ENCODE data around the gene COL25A1. TPM values are rescaled to one million over a fixed set of nuclear protein-coding genes. Genes with fewer than 3 reads are reported as not detected.

Gene COL25A1
- total and polyA plus RNA-seq, 2 donors (not counting 3 experiments of a cell fraction or from before 2014, with no cell fraction given) = 0.21 to 3.5 TPM

- Histone ChIP-seq H3K79me2 (ENCODE audit: control insufficient read depth, insufficient read depth, low read length) (no peaks in the 10 kb centered on the region), H3K4me1 (ENCODE audit: control insufficient read depth, extremely low read depth, insufficient read depth, low read length) (no peaks in the 10 kb centered on the region), H3K4me3 (replicated peaks in 1 of 3; ENCODE audit: insufficient read depth in 1 of 3, low read depth in 1 of 3, low read length in 3 of 3) (no peak overlapping the region), H3K9me1 (replicated peaks; ENCODE audit: control insufficient read depth, extremely low read depth, insufficient read depth, low read length) (no peaks in the 10 kb centered on the region), H4K20me1 (replicated peaks; ENCODE audit: control insufficient read depth, extremely low read depth, insufficient read depth, low read length) (no peaks in the 10 kb centered on the region), H3K36me3 (ENCODE audit: control insufficient read depth in 2 of 2, extremely low read depth in 1 of 2, insufficient read depth in 2 of 2, low read length in 2 of 2) (no peaks in the 10 kb centered on the region), H3K27me3 (ENCODE audit: control insufficient read depth in 2 of 2, insufficient read depth in 2 of 2, low read length in 2 of 2) (no peaks in the 10 kb centered on the region), H3K9me3 (replicated peaks; ENCODE audit: control insufficient read depth, insufficient read depth, low read length) (no peaks in the 10 kb centered on the region), H3K9ac (replicated peaks; ENCODE audit: extremely low read depth, insufficient read depth, low read length) (no peak overlapping the region), H3K4me2 (ENCODE audit: insufficient read depth, low read length) (no peak overlapping the region), H2AFZ (ENCODE audit: low read depth, low read length) (no peak overlapping the region), H3K27ac (ENCODE audit: insufficient read depth, low read depth, low read length) (no peak overlapping the region)
- DNase-seq (ENCODE audit: low read depth, low spot score) (no peak), FAIRE-seq (no peak)
- intact Hi-C loops (cut with micrococcal nuclease) (no loop called here), dilution Hi-C loops (cut with MboI; ENCODE audit: extremely low pct_ligation_motif_present, low sequenced_read_pairs) (no loop called here)
- ChIA-PET POLR2A (no interaction called here), CTCF (interaction anchor here (0.7 kb wide), 1 partner anchor 634 kb away, joined by 3 read pairs; no protein-coding TSS in a partner anchor)
- no peak for TF ChIP-seq CTCF (IDR thresholded peaks at IDR 0.05; ENCODE audit: extremely low read depth in 1 of 2, insufficient read depth in 1 of 2, low read depth in 1 of 2, low read length in 2 of 2)
- TF ChIP-seq GATA2 (IDR thresholded peaks at IDR 0.05; ENCODE audit: insufficient read depth, insufficient read length, low read depth, low read length) = no peak
- no peak for TF ChIP-seq MAX (IDR thresholded peaks at IDR 0.05; ENCODE audit: insufficient read depth, insufficient read length)
- no TSS peak for BruUV-seq (replicated peaks)
Observed at GRCh38 chr4:108900018-108900580, 402.4 kb downstream of the COL25A1 start.

GRCh38 chr4:108893468-108893867, 409.0 kb downstream of the COL25A1 start:
- no peaks in the 10 kb centered on the region for H3K79me2 ChIP-seq (ENCODE audit: control insufficient read depth, insufficient read depth, low read length)
- no peak for FAIRE-seq
- H3K9me1 ChIP-seq (replicated peaks; ENCODE audit: control insufficient read depth, extremely low read depth, insufficient read depth, low read length) = no peaks in the 10 kb centered on the region
- ChIA-PET POLR2A (no interaction called here), CTCF (no interaction called here)
- TF ChIP-seq MAX (IDR thresholded peaks at IDR 0.05; ENCODE audit: insufficient read depth, insufficient read length) = no peak
- no peak for TF ChIP-seq FOS (IDR thresholded peaks at IDR 0.05; ENCODE audit: borderline replicate concordance, insufficient read depth, low read length)
- no peak for TF ChIP-seq MYC (IDR thresholded peaks at IDR 0.05; ENCODE audit: low read depth, low read length)
- TF ChIP-seq CTCF (IDR thresholded peaks at IDR 0.05; ENCODE audit: extremely low read depth in 1 of 2, insufficient read depth in 1 of 2, low read depth in 1 of 2, low read length in 2 of 2) = no peak
- TF ChIP-seq POLR2A (IDR thresholded peaks at IDR 0.05; ENCODE audit: low read depth, low read length) = no peak
- TF ChIP-seq EZH2 (IDR thresholded peaks at IDR 0.05; ENCODE audit: borderline replicate concordance, low read depth, low read length, severe bottlenecking) = no peak
- no peak for TF ChIP-seq POLR2AphosphoS5 (IDR thresholded peaks at IDR 0.05; ENCODE audit: insufficient read depth, low read depth, low read length)
- TF ChIP-seq JUN (IDR thresholded peaks at IDR 0.05; ENCODE audit: borderline replicate concordance, insufficient read depth, insufficient read length, low read depth) = no peak
- TF ChIP-seq GATA2 (IDR thresholded peaks at IDR 0.05; ENCODE audit: insufficient read depth, insufficient read length, low read depth, low read length) = no peak
- no peak overlapping the region for H3K9ac ChIP-seq (replicated peaks; ENCODE audit: extremely low read depth, insufficient read depth, low read length)
- no peak overlapping the region for H3K27ac ChIP-seq (ENCODE audit: insufficient read depth, low read depth, low read length)
- H3K27me3 ChIP-seq (ENCODE audit: control insufficient read depth in 2 of 2, insufficient read depth in 2 of 2, low read length in 2 of 2) = no peaks in the 10 kb centered on the region
- peaks cover 4% of the 10 kb centered on the region for H3K4me1 ChIP-seq (ENCODE audit: control insufficient read depth, extremely low read depth, insufficient read depth, low read length)
- H4K20me1 ChIP-seq (replicated peaks; ENCODE audit: control insufficient read depth, extremely low read depth, insufficient read depth, low read length) = no peaks in the 10 kb centered on the region
- intact Hi-C loops (cut with micrococcal nuclease) = no loop called here
- no peak overlapping the region for H3K4me2 ChIP-seq (ENCODE audit: insufficient read depth, low read length)
- H3K4me3 ChIP-seq (replicated peaks in 1 of 3; ENCODE audit: insufficient read depth in 1 of 3, low read depth in 1 of 3, low read length in 3 of 3) = no peak overlapping the region
- no peak for DNase-seq (ENCODE audit: low read depth, low spot score)
- H3K9me3 ChIP-seq (replicated peaks; ENCODE audit: control insufficient read depth, insufficient read depth, low read length) = no peaks in the 10 kb centered on the region
- H3K36me3 ChIP-seq (ENCODE audit: control insufficient read depth in 2 of 2, extremely low read depth in 1 of 2, insufficient read depth in 2 of 2, low read length in 2 of 2) = no peaks in the 10 kb centered on the region
- no peak overlapping the region for H2AFZ ChIP-seq (ENCODE audit: low read depth, low read length)
- no TSS peak for BruUV-seq (replicated peaks)
- dilution Hi-C loops (cut with MboI; ENCODE audit: extremely low pct_ligation_motif_present, low sequenced_read_pairs) = no loop called here
